Hepatocyte (in vitro differentiated cells): ENCODE measurements around the gene C15orf61. TPM values are rescaled to one million over a fixed set of nuclear protein-coding genes. Genes with fewer than 3 reads are reported as not detected.

Experiments
- DNase-seq: peaks from one replicate; pipeline ENCODE4 v3.0.0-alpha.2; 2016; ENCODE audit warnings: low spot score
- H2AFZ ChIP-seq: fragments of 200-600 bp; sonication (generic); 2 replicates; pipeline ENCODE4 v1.6.0; 2016; ENCODE audit warnings: antibody characterized with exemption, mild to moderate bottlenecking
- H3K27ac ChIP-seq: fragments of 200-600 bp; sonication (generic); 2 replicates; pipeline ENCODE4 v1.5.1; 2016; ENCODE audit warnings: mild to moderate bottlenecking
- H3K27me3 ChIP-seq: fragments of 200-600 bp; sonication (generic); 2 replicates; pipeline ENCODE4 v1.6.1; 2016
- H3K36me3 ChIP-seq: fragments of 200-600 bp; sonication (generic); replicated peaks from 2 replicates; pipeline ENCODE4 v1.5.1; 2016; ENCODE audit warnings: low read depth; ENCODE audit not compliant: insufficient read depth
- H3K4me1 ChIP-seq: fragments of 200-600 bp; sonication (generic); 2 replicates; pipeline ENCODE4 v1.5.1; 2016; ENCODE audit warnings: mild to moderate bottlenecking, moderate library complexity; ENCODE audit not compliant: insufficient read depth
- H3K4me2 ChIP-seq: fragments of 200-600 bp; sonication (generic); 2 replicates; pipeline ENCODE4 v1.6.0; 2016
- H3K4me3 ChIP-seq: fragments of 200-600 bp; sonication (generic); 2 replicates; pipeline ENCODE4 v1.5.1; 2016; ENCODE audit warnings: mild to moderate bottlenecking
- H3K79me2 ChIP-seq: fragments of 200-600 bp; sonication (generic); 2 replicates; pipeline ENCODE4 v1.6.0; 2017; ENCODE audit warnings: mild to moderate bottlenecking
- H3K9me2 ChIP-seq: fragments of 200-600 bp; sonication (generic); replicated peaks from 2 replicates; pipeline ENCODE4 v1.6.0; 2017; ENCODE audit warnings: mild to moderate bottlenecking; ENCODE audit not compliant: insufficient read depth
- H3K9me3 ChIP-seq: fragments of 200-600 bp; sonication (generic); 2 replicates; pipeline ENCODE4 v1.5.1; 2016; ENCODE audit warnings: low read depth, mild to moderate bottlenecking
- H4K20me1 ChIP-seq: fragments of 200-600 bp; sonication (generic); 2 replicates; pipeline ENCODE4 v1.6.0; 2016; ENCODE audit warnings: mild to moderate bottlenecking; ENCODE audit not compliant: insufficient read depth, poor library complexity, severe bottlenecking
- EZH2 ChIP-seq: fragments of 200-600 bp; sonication (generic); IDR thresholded peaks from 2 replicates; pipeline ENCODE4 v1.6.1; 2016; ENCODE audit warnings: antibody characterized with exemption, mild to moderate bottlenecking, borderline replicate concordance
- EZH2phosphoT487 ChIP-seq: fragments of 200-600 bp; sonication (generic); IDR thresholded peaks from one replicate; pipeline ENCODE4 v1.6.1; 2018; ENCODE audit warnings: antibody characterized with exemption, mild to moderate bottlenecking, low read depth, moderate library complexity; ENCODE audit not compliant: unreplicated experiment, severe bottlenecking
- WGBS: methylation state at CpG from one replicate; pipeline ENCODE4 v1.1.6; 2016; ENCODE audit warnings: low lambda C conversion rate; ENCODE audit errors: missing lambda C conversion rate; 5-methylcytosine and 5-hydroxymethylcytosine counted together
- polyA plus RNA-seq: library from polyadenylated mRNA; unstranded; fragments of >200 nt; fragmentation: Nextera tagmentation; extraction: Ambion mirVana; gene quantifications from 2 replicates; pipeline ENCODE4 v1.2.1, GENCODE V29; 2016
- total RNA-seq: library from RNA; depleted of rRNA; stranded (reverse); fragments of >200 nt; gene quantifications from 2 replicates; pipeline ENCODE4 v1.2.3, GENCODE V29; 2014
- TF ChIP-seq, protein P1 (sequence below): fragments of 200-600 bp; sonication (generic); IDR thresholded peaks from 2 replicates; pipeline ENCODE4 v1.5.1; 2016; ENCODE audit warnings: antibody characterized with exemption, mild to moderate bottlenecking; ENCODE audit not compliant: poor library complexity

C15orf61 gene
- total and polyA plus RNA-seq, 2 experiments from 2014 or later = 7.6 to 8.4 TPM

DNA sequence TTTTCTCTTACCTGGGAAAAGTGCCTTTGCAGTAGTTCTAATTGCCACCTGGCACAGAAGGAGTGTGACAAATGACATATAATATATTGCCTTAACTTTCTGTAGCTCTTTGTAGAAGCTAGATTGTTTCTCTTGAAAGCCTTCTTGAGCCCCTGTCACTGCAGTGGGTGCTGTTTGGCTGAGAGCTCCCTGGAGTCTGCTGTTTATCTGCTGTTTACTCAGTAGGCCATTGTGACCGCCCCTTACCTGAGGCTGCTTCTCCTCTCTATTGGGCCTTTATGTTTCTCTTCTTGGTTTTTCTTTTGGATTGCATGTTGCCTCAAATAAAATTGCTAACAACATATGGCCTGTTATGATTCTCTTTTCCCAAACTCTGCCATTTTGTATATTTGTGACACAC lies 38.2 kb downstream of the C15orf61 start:
- H3K27ac ChIP-seq = no peak overlapping the region
- no peaks in the 10 kb centered on the region for H3K36me3 ChIP-seq
- WGBS = 76% methylated on average over 1 of the region's 1 CpG
- no peaks in the 10 kb centered on the region for H3K9me2 ChIP-seq
- no peak overlapping the region for H2AFZ ChIP-seq
- no peaks in the 10 kb centered on the region for H3K27me3 ChIP-seq
- no peak overlapping the region for H3K4me3 ChIP-seq
- H4K20me1 ChIP-seq = peaks cover 3% of the 10 kb centered on the region
- no peaks in the 10 kb centered on the region for H3K4me1 ChIP-seq
- DNase-seq = no peak
- no peaks in the 10 kb centered on the region for H3K9me3 ChIP-seq
- H3K4me2 ChIP-seq = no peak overlapping the region
- H3K79me2 ChIP-seq = no peaks in the 10 kb centered on the region
- TF ChIP-seq EZH2 (no peak), EZH2phosphoT487 (no peak)
- TF ChIP-seq, protein P1, sequence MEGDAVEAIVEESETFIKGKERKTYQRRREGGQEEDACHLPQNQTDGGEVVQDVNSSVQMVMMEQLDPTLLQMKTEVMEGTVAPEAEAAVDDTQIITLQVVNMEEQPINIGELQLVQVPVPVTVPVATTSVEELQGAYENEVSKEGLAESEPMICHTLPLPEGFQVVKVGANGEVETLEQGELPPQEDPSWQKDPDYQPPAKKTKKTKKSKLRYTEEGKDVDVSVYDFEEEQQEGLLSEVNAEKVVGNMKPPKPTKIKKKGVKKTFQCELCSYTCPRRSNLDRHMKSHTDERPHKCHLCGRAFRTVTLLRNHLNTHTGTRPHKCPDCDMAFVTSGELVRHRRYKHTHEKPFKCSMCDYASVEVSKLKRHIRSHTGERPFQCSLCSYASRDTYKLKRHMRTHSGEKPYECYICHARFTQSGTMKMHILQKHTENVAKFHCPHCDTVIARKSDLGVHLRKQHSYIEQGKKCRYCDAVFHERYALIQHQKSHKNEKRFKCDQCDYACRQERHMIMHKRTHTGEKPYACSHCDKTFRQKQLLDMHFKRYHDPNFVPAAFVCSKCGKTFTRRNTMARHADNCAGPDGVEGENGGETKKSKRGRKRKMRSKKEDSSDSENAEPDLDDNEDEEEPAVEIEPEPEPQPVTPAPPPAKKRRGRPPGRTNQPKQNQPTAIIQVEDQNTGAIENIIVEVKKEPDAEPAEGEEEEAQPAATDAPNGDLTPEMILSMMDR = no peak

DNA sequence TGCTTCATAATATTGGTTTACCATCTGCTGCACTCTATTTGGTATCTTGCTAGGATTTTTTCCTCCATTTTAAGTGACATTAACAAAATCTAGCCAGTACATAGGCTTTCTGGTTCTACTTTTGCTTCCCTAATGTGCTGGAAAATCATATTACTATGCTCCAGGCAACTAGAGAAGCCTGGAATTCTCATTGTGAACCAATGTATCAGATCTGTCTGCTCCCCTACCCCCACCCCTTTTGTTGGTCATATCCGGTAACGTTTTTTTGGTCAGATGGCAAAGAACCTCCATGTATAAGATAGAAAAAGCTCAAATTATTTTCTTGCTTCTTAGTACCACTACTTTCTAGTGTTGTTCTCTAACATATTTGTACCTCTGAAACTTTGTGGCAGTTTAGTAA lies 38.6 kb downstream of the C15orf61 start:
- WGBS = 98% methylated on average over 2 of the region's 2 CpGs
- H3K4me2 ChIP-seq = no peak overlapping the region
- no peaks in the 10 kb centered on the region for H3K36me3 ChIP-seq
- no peak overlapping the region for H2AFZ ChIP-seq
- no peaks in the 10 kb centered on the region for H3K9me2 ChIP-seq
- H3K79me2 ChIP-seq = no peaks in the 10 kb centered on the region
- no peaks in the 10 kb centered on the region for H3K4me1 ChIP-seq
- H3K4me3 ChIP-seq = no peak overlapping the region
- H4K20me1 ChIP-seq = peaks cover 3% of the 10 kb centered on the region
- H3K9me3 ChIP-seq = no peaks in the 10 kb centered on the region
- H3K27me3 ChIP-seq = no peaks in the 10 kb centered on the region
- no peak for DNase-seq
- TF ChIP-seq, protein P1 = no peak
- TF ChIP-seq EZH2 = no peak
- no peak for TF ChIP-seq EZH2phosphoT487
- no peak overlapping the region for H3K27ac ChIP-seq

DNA sequence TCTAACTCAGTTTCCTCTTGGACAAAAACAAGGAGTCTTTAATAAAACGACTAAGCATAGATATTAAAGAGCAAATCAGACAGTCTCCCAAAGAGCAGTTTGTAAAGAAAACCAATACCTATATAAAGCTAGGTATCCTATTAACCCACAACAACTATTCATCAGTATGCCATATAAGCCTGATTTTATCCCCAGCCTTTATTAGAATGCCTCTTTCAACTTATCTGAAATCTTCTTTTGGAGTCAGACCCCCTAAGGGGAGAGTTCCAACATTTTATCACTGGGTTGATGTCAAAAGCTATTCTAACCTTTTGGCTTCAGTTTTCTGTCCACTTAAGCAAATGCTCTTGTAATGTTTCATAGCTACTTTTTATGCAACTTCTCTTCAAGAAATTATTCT lies 39.4 kb downstream of the C15orf61 start:
- no peaks in the 10 kb centered on the region for H3K36me3 ChIP-seq
- no peak overlapping the region for H2AFZ ChIP-seq
- H3K4me1 ChIP-seq = no peaks in the 10 kb centered on the region
- no peaks in the 10 kb centered on the region for H3K9me2 ChIP-seq
- H3K27me3 ChIP-seq = no peaks in the 10 kb centered on the region
- no peak for DNase-seq
- WGBS = 92% methylated on average over 1 of the region's 1 CpG
- no peak for TF ChIP-seq EZH2
- TF ChIP-seq, protein P1 = no peak
- TF ChIP-seq EZH2phosphoT487 = no peak
- no peak overlapping the region for H3K4me2 ChIP-seq
- peaks cover 3% of the 10 kb centered on the region for H4K20me1 ChIP-seq
- H3K4me3 ChIP-seq = no peak overlapping the region
- H3K27ac ChIP-seq = no peak overlapping the region
- H3K79me2 ChIP-seq = no peaks in the 10 kb centered on the region
- H3K9me3 ChIP-seq = no peaks in the 10 kb centered on the region

DNA sequence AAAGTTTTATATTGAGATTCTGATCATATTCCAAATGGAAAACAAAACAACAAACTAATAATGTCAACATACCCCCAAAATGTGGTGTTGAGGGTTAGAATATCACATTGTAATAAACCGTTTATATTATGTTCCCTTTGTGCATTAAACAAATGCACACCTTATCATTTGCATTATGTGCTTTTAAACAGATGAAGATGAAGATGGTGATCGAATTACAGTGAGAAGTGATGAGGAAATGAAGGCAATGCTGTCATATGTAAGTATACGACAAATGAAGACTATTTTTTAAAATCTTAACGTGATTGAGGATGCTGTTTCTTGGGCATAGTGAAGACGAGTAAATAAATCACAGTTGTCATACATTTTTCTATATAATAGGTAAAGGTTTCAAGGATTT lies 42.2 kb downstream of the C15orf61 start:
- no peak overlapping the region for H3K27ac ChIP-seq
- no peak overlapping the region for H3K4me3 ChIP-seq
- no peaks in the 10 kb centered on the region for H3K79me2 ChIP-seq
- H3K4me1 ChIP-seq = no peaks in the 10 kb centered on the region
- H3K4me2 ChIP-seq = no peak overlapping the region
- no peaks in the 10 kb centered on the region for H3K9me2 ChIP-seq
- H3K36me3 ChIP-seq = no peaks in the 10 kb centered on the region
- 91% methylated on average over 5 of the region's 5 CpGs for WGBS
- DNase-seq = no peak
- TF ChIP-seq, protein P1 = no peak
- no peak for TF ChIP-seq EZH2
- no peak for TF ChIP-seq EZH2phosphoT487
- H3K9me3 ChIP-seq = no peaks in the 10 kb centered on the region
- H3K27me3 ChIP-seq = no peaks in the 10 kb centered on the region
- no peak overlapping the region for H2AFZ ChIP-seq
- H4K20me1 ChIP-seq = peaks cover 3% of the 10 kb centered on the region
